Measurements from ENCODE around the gene FNDC3A.

FNDC3A gene

GRCh38 chr13:49046519-49046918 is 70.8 kb downstream of the FNDC3A start:
- TF ChIP-seq, protein P1, sequence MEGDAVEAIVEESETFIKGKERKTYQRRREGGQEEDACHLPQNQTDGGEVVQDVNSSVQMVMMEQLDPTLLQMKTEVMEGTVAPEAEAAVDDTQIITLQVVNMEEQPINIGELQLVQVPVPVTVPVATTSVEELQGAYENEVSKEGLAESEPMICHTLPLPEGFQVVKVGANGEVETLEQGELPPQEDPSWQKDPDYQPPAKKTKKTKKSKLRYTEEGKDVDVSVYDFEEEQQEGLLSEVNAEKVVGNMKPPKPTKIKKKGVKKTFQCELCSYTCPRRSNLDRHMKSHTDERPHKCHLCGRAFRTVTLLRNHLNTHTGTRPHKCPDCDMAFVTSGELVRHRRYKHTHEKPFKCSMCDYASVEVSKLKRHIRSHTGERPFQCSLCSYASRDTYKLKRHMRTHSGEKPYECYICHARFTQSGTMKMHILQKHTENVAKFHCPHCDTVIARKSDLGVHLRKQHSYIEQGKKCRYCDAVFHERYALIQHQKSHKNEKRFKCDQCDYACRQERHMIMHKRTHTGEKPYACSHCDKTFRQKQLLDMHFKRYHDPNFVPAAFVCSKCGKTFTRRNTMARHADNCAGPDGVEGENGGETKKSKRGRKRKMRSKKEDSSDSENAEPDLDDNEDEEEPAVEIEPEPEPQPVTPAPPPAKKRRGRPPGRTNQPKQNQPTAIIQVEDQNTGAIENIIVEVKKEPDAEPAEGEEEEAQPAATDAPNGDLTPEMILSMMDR (IDR thresholded peaks at IDR 0.05) = no peak

GRCh38 chr13:49052813-49053212 is 77.1 kb downstream of the FNDC3A start:
- TF ChIP-seq, protein P1 (IDR thresholded peaks at IDR 0.05) = no peak

DNA sequence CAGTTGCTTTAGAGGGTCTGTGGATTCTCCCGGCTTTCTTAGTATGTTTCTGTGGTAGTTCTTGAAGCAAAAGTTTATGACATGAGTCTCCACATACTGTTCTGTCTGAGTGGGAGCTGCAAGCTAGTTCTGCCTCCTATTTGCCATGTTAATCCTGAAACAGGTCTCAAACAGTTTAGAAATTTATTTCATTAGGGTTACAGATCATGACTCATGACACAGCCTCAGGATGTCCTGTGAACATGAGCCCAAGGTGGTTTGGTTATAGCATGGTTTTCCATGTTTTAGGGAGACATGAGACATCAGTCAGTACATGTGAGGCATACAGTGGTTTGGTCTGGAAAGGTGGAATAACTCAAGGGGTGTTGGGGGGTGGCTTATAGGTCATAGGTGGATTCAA is 77.5 kb downstream of the FNDC3A start:
- TF ChIP-seq, protein P1 (IDR thresholded peaks at IDR 0.05) = no peak

DNA sequence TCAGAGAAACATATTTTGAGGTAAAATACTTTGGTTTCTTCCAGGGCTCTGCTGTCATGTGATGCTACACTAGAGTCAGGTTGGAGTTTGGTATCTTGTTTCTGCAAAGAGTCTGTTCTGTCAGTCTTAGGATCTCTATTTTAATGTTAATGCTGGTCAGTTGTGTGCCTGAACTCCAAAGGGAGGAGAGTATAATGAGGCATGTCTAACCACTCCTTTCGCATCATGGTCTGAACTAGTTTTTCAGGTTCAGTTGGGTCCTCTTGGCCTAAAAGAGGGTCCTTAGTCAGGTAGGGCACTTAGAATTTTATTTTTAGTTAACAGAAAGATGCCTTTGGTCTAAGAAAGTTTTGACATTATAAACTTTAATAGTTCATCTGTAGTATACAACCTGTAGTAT is 78.2 kb downstream of the FNDC3A start:
- TF ChIP-seq, protein P1 (IDR thresholded peaks at IDR 0.05) = no peak

GRCh38 chr13:49055021-49055420 is 79.3 kb downstream of the FNDC3A start:
- TF ChIP-seq, protein P1 (IDR thresholded peaks at IDR 0.05) = no peak

- TF ChIP-seq, protein P1 (IDR thresholded peaks at IDR 0.05) = no peak
Observed at GRCh38 chr13:49057176-49057575, 81.5 kb downstream of the FNDC3A start.

DNA sequence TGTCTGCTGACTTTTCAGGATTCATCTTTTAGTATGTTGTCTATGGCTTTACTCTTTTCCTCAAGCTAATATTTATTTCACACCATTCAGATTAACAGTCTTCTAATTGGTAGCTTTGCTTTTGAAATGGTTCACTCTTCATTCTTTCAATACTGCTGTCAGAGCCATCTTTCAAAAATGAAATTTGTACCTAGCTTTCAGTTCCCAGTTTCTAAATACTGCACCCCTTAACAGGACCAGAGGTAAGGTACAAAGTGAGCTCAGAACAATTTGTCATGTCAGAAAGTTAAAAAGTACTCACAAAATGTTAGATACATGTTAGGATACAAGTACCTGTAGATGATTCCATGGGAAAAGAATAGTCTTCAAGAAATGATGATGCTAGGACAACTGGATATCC is 83.0 kb downstream of the FNDC3A start:
- TF ChIP-seq, protein P1 (IDR thresholded peaks at IDR 0.05) = no peak

DNA sequence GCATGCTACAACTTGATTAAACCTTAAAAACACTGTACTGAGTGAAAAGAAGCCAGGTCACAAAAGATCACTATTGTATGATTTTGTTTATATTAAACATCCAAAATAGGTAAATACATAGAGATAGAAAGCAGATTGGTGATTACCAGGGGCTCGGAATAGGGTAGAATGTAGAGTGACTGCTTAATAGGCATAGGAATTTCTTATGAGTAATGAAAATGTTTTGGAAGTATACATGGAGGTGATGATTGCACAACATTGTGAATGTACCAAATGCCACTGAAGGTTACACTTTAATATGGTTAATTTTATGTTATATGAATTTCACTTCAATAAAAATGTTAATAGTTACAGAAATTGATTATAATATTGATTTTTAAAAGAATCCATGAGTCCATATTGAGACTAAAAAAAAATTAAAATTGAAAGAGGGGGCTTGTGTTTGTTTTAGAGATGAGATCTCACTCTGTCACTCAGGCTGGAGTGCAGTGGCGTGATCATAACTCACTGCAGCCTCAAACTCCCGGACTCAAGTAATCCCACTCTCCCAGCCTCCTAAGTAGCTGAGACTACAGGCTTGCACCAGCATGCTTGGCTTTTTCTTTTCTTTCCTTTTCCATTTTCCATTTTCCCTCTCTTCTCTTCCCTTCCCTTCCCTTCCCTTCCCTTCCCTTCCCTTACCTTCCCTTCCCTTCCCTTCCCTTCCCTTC is 85.1 kb downstream of the FNDC3A start:
- TF ChIP-seq, protein P1 (IDR thresholded peaks at IDR 0.05) = no peak
